K562 (cell line): ENCODE results near the gene BCAS3. TPM values are rescaled to one million over a fixed set of nuclear protein-coding genes. Genes with fewer than 3 reads are reported as not detected.
A peak's percentile ranks its signal among the peaks of the same experiment; 100 is the strongest.

Experiments
- ATAC-seq: fragments of 200-7000 bp; cut with Tn5 transposase; 3 replicates; pipeline ENCODE4 v1.9.1; 2020; ENCODE audit warnings: moderate library complexity
- BruUV-seq: library from RNA; stranded (reverse); fragments of 400-500 nt; replicated peaks from 2 replicates; lab custom pipeline; 2021; lab: Mats Ljungman, UMichigan
- CTCF ChIA-PET: fragments of 300-600 bp; formaldehyde crosslinking; extraction: SDS; loops from one replicate; lab custom pipeline; 2021; ENCODE audit warnings: low intra/inter-chr PET ratio; lab: Yijun Ruan, JAX
- POLR2A ChIA-PET: fragments of 300-600, 350-650 bp; sonication (Branson Sonifier 250); formaldehyde crosslinking; extraction: SDS; loops from one replicate; lab custom pipeline; 2021; ENCODE audit warnings: antibody characterized with exemption, inconsistent platforms; lab: Yijun Ruan, JAX
- DNase-seq, 4 experiments: peaks; one replicate each; pipeline versions ENCODE4 v3.0.0 to v3.0.0-alpha.2; 2011 to 2018; ENCODE audit warnings: low spot score in 3 of 4, mixed read lengths in 3 of 4; ENCODE audit errors: extremely low read depth in 1 of 4
- FAIRE-seq: peaks from 2 replicates; lab custom pipeline; 2011; peaks lifted over from hg19 to GRCh38; lab: Jason Lieb, UNC
- H2AFZ ChIP-seq: 2 replicates; pipeline ENCODE4 v1.6.0; 2011; ENCODE audit warnings: low read depth, low read length, control low read depth, inconsistent platforms
- H3K27ac ChIP-seq: fragments of 200-600 bp; 3 replicates; pipeline ENCODE4 v1.8.0; 2011; ENCODE audit warnings: low read depth, mild to moderate bottlenecking, control low read depth, inconsistent platforms, low read length, moderate library complexity, mixed read lengths; ENCODE audit errors: extremely low read depth
- H3K27me3 ChIP-seq, 2 experiments: fragments of 300-600 bp in 1 of 2; 2 replicates in 1 of 2; 3 replicates in 1 of 2; pipeline versions ENCODE4 v1.6.0 to v1.8.0; 2011; ENCODE audit warnings: inconsistent platforms in 2 of 2, low read length in 2 of 2, mild to moderate bottlenecking in 1 of 2, mixed read lengths in 1 of 2, moderate library complexity in 1 of 2; ENCODE audit not compliant: control insufficient read depth in 2 of 2, insufficient read depth in 2 of 2
- H3K36me3 ChIP-seq: fragments of 300-600 bp; 3 replicates; pipeline ENCODE4 v1.8.0; 2011; ENCODE audit warnings: mild to moderate bottlenecking, low read length, inconsistent platforms; ENCODE audit not compliant: control insufficient read depth, insufficient read depth
- H3K4me1 ChIP-seq, 2 experiments: fragments of 200-600 bp in 1 of 2; replicated peaks in 1 of 2; 2 replicates in 1 of 2; 3 replicates in 1 of 2; pipeline versions ENCODE4 v1.5.1 to v1.8.0; 2011; ENCODE audit warnings: inconsistent platforms in 2 of 2, low read length in 2 of 2, mild to moderate bottlenecking in 1 of 2, mixed read lengths in 1 of 2, moderate library complexity in 1 of 2; ENCODE audit not compliant: control insufficient read depth in 2 of 2, insufficient read depth in 2 of 2
- H3K4me2 ChIP-seq: 2 replicates; pipeline ENCODE4 v1.6.1; 2011; ENCODE audit warnings: low read length, control low read depth, inconsistent platforms, mixed read lengths; ENCODE audit not compliant: insufficient read depth
- H3K4me3 ChIP-seq: fragments of 200-600 bp; sonication (generic), shearing (Covaris generic); 2 replicates; pipeline ENCODE4 v1.5.1; 2016; ENCODE audit warnings: control low read depth, inconsistent platforms
- H3K79me2 ChIP-seq: fragments of 200-600 bp; 3 replicates; pipeline ENCODE4 v1.8.0; 2011; ENCODE audit warnings: low read length, inconsistent platforms; ENCODE audit not compliant: control insufficient read depth, insufficient read depth
- H3K9ac ChIP-seq, 2 experiments: 2 replicates each; pipeline versions ENCODE4 v1.6.0 to v1.6.1; 2011; ENCODE audit warnings: low read depth in 2 of 2, low read length in 2 of 2, control low read depth in 1 of 2, inconsistent platforms in 1 of 2, mild to moderate bottlenecking in 1 of 2, mixed read lengths in 1 of 2; ENCODE audit not compliant: insufficient read depth in 1 of 2
- H3K9me1 ChIP-seq: one replicate; pipeline ENCODE4 v1.6.0; 2011; ENCODE audit warnings: inconsistent platforms, mild to moderate bottlenecking, low read length, moderate library complexity; ENCODE audit not compliant: control insufficient read depth, insufficient read depth
- H3K9me3 ChIP-seq: replicated peaks from 2 replicates; pipeline ENCODE4 v1.5.1; 2011; ENCODE audit warnings: low read depth, low read length, inconsistent platforms; ENCODE audit not compliant: control insufficient read depth, insufficient read depth
- H4K20me1 ChIP-seq: replicated peaks from 2 replicates; pipeline ENCODE4 v1.6.1; 2011; ENCODE audit warnings: low read length, inconsistent platforms, mixed read lengths; ENCODE audit not compliant: control insufficient read depth, insufficient read depth
- CEBPB ChIP-seq: fragments of 450-650 bp; IDR thresholded peaks from 2 replicates; pipeline ENCODE4 v1.6.1; 2016; ENCODE audit warnings: missing genetic modification characterization, missing compliant biosample characterization
- CEBPG ChIP-seq, 3 experiments: fragments of 200-800 bp in 1 of 3; sonication (Bioruptor generic) in 1 of 3; sonication (generic) in 1 of 3; formaldehyde crosslinking in 1 of 3; IDR thresholded peaks in 2 of 3; conservative IDR thresholded peaks in 1 of 3; 2 replicates each; pipeline versions ENCODE4 v1.6.1 to v1.8.0; 2016 to 2022; ENCODE audit warnings: missing compliant biosample characterization in 2 of 3, missing genetic modification characterization in 2 of 3, mild to moderate bottlenecking in 1 of 3, missing genetic modification reagents in 1 of 3
- EZH2 ChIP-seq: IDR thresholded peaks from 2 replicates; pipeline ENCODE4 v1.6.1; 2012; ENCODE audit warnings: low read depth, mild to moderate bottlenecking, inconsistent platforms, low read length, borderline replicate concordance
- FOXA3 ChIP-seq, 2 experiments: fragments of 450-650 bp in 1 of 2; sonication (generic) in 1 of 2; formaldehyde crosslinking; IDR thresholded peaks in 1 of 2; conservative IDR thresholded peaks in 1 of 2; 2 replicates each; pipeline versions ENCODE4 v1.4.0 to v1.8.0; 2020 to 2022; ENCODE audit warnings: mild to moderate bottlenecking in 2 of 2, missing genetic modification reagents in 1 of 2
- HDAC2 ChIP-seq: fragments of 450-650 bp; IDR thresholded peaks from 2 replicates; pipeline ENCODE4 v1.6.1; 2016; ENCODE audit warnings: mild to moderate bottlenecking
- HNRNPUL1 ChIP-seq: fragments of 200-400 bp; formaldehyde crosslinking; IDR thresholded peaks from 2 replicates; pipeline ENCODE4 v1.6.1; 2017; ENCODE audit warnings: low read length
- KDM1A ChIP-seq, 2 experiments: fragments of 450-650 bp; IDR thresholded peaks; 2 replicates each; pipeline ENCODE4 v1.6.1; 2016; ENCODE audit warnings: mild to moderate bottlenecking in 2 of 2
- MTA2 ChIP-seq: fragments of 450-650 bp; IDR thresholded peaks from 2 replicates; pipeline ENCODE4 v1.6.1; 2016; ENCODE audit warnings: low read depth
- NCOA4 ChIP-seq: fragments of 450-650 bp; IDR thresholded peaks from 2 replicates; pipeline ENCODE4 v1.6.1; 2018; ENCODE audit warnings: mild to moderate bottlenecking; ENCODE audit not compliant: partially characterized antibody
- POLR2B ChIP-seq: fragments of 450-650 bp; IDR thresholded peaks from 2 replicates; pipeline ENCODE4 v1.6.1; 2018; ENCODE audit warnings: low read depth; ENCODE audit not compliant: partially characterized antibody
- SAFB2 ChIP-seq: fragments of 200-400 bp; formaldehyde crosslinking; IDR thresholded peaks from 2 replicates; pipeline ENCODE4 v1.6.1; 2018; ENCODE audit warnings: borderline replicate concordance, low read length, low read depth, moderate library complexity; ENCODE audit not compliant: severe bottlenecking
- SMARCB1 ChIP-seq: IDR thresholded peaks from 2 replicates; pipeline ENCODE4 v1.6.1; 2011; ENCODE audit warnings: improper control_type of control experiment, low read depth; ENCODE audit not compliant: insufficient read length
- XRCC3 ChIP-seq: fragments of 450-650 bp; IDR thresholded peaks from 2 replicates; pipeline ENCODE4 v1.6.1; 2017; ENCODE audit warnings: mild to moderate bottlenecking, moderate library complexity
- ZNF12 ChIP-seq: sonication (generic); formaldehyde crosslinking; IDR thresholded peaks from 2 replicates; pipeline ENCODE4 v1.4.0; 2020; ENCODE audit warnings: mild to moderate bottlenecking, missing genetic modification reagents
- ZNF23 ChIP-seq: fragments of 250-450 bp; sonication (Bioruptor Pico); IDR thresholded peaks from 2 replicates; pipeline ENCODE4 v1.4.0; 2020; ENCODE audit warnings: mild to moderate bottlenecking
- ZNF282 ChIP-seq: sonication (generic); formaldehyde crosslinking; IDR thresholded peaks from 2 replicates; pipeline ENCODE4 v1.8.1; 2023; ENCODE audit warnings: missing genetic modification reagents
- in situ Hi-C: fragments of 300-500 bp; cut with MboI; formaldehyde crosslinking; loops from 4 replicates; pipeline ENCODE4 v1.15.0; 2018; ENCODE audit warnings: inconsistent platforms, mixed read lengths
- intact Hi-C: fragments of 100-400 bp; cut with micrococcal nuclease; formaldehyde crosslinking; loops from 2 replicates; pipeline ENCODE4 v1.14.2; 2022
- polyA plus RNA-seq, 8 experiments: library from polyadenylated mRNA; depleted of rRNA in 4 of 8; stranded (reverse) in 5 of 8; unstranded in 3 of 8; fragments of >200 nt; fragmentation: Nextera tagmentation in 2 of 8; fragmentation: Illumina TruSeq in 1 of 8; extraction: Ambion mirVana in 2 of 8; extraction: Trizol in 1 of 8; gene quantifications; 2 replicates each; pipeline versions ENCODE4 v1.2.1 to v1.2.3, GENCODE V29; 2011 to 2014; ENCODE audit warnings: inconsistent platforms in 1 of 8, missing spikeins in 1 of 8
- total RNA-seq, 7 experiments: library from RNA; depleted of rRNA in 6 of 7; stranded (reverse); fragments of >200 nt in 6 of 7; fragmentation: Illumina TruSeq in 2 of 7; extraction: Trizol in 2 of 7; gene quantifications; 2 replicates each; pipeline versions ENCODE4 v1.2.1 to v1.2.3, GENCODE V29; 2011 to 2021; ENCODE audit warnings: low replicate concordance in 1 of 7
- TF ChIP-seq, protein P1 (sequence below): IDR thresholded peaks from 3 replicates; pipeline ENCODE4 v1.6.1; 2011; ENCODE audit warnings: borderline replicate concordance, mild to moderate bottlenecking; ENCODE audit not compliant: insufficient read length, insufficient read depth
- TF ChIP-seq, protein P2 (sequence below): fragments of 250-450 bp; sonication (Bioruptor Pico); IDR thresholded peaks from 2 replicates; pipeline ENCODE4 v1.8.0; 2022; ENCODE audit warnings: moderate library complexity, mild to moderate bottlenecking, inconsistent platforms
- TF ChIP-seq, protein P3 (sequence below): fragments of 250-450 bp; sonication (Bioruptor Pico); IDR thresholded peaks from 2 replicates; pipeline ENCODE4 v1.4.0; 2020; ENCODE audit warnings: mild to moderate bottlenecking, moderate library complexity, borderline replicate concordance

Gene BCAS3
- total and polyA plus RNA-seq, 9 of the 15 experiments (the other 6 are each of a cell fraction or from before 2014, with no cell fraction given), result 1.9 to 5.5 (median 3.5) TPM

DNA sequence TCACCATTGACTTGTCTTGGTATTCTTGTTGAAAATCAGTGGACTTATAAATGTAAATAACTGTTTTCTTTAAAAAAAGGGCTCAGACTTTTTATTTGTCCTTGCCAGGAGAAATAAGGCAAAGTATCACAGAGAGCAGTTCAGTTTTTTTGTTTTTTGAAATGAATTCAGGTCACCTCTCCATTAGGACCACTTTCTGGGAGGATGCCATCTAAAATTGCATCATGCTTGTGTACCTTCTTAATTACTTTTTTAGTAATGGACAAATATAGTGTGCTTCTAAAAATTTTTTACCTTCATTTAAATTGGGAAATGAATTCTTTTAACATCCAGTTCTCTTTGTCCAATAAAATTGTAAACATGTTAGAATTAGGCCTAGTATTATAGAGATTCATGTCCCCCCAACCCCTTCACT lies 210.0 kb downstream of the BCAS3 start:
- peak; percentile 58; the same call in 1 of the 3 replicates for ATAC-seq
- Histone ChIP-seq H3K9me1 (no peaks in the 10 kb centered on the region), H3K9me3 (no peaks in the 10 kb centered on the region), H4K20me1 (no peaks in the 10 kb centered on the region), H3K27me3 (no peaks in the 10 kb centered on the region), H3K4me2 (peak overlapping the region; percentile 65), H3K4me1 (no peaks in the 10 kb centered on the region), H3K27ac (peak overlapping the region; percentile 46; the same call in 2 of the 3 replicates), H3K4me3 (peak overlapping the region; percentile 27), H3K36me3 (no peaks in the 10 kb centered on the region), H3K79me2 (no peaks in the 10 kb centered on the region), H2AFZ (peak overlapping the region; percentile 96), H3K9ac (peak overlapping the region in 1 of 2 experiments; percentile 51; a peak in 2 of 4 replicates)
- intact Hi-C loops (no loop called here), in situ Hi-C loops (no loop called here)
- peak in 1 of 4 experiments; percentile 5 for DNase-seq
- CTCF ChIA-PET, result no interaction called here
- FAIRE-seq, result no peak
- POLR2A ChIA-PET, result interaction anchor here (0.6 kb wide), 1 partner anchor 467 kb away, joined by 3 read pairs; no protein-coding TSS in a partner anchor
- no TSS peak for BruUV-seq
- TF ChIP-seq NCOA4 (no peak), EZH2 (no peak), FOXA3 (CRISPR knock-in tag; conservative IDR thresholded peaks at IDR 0.05 in 1 of 2, IDR thresholded peaks at IDR 0.05 in 1 of 2) (peak in 1 of 2 experiments; percentile 41; a peak in 1 of 4 replicates), KDM1A (IDR thresholded peaks at IDR 0.05) (no peak), CEBPG (CRISPR knock-in tag; IDR thresholded peaks at IDR 0.05) (no peak), CEBPG (tag; conservative IDR thresholded peaks at IDR 0.05 in 1 of 2, IDR thresholded peaks at IDR 0.05 in 1 of 2) (peak; percentile 85 to 94), ZNF282 (CRISPR knock-in tag) (no peak), SAFB2 (no peak), SMARCB1 (no peak), HDAC2 (no peak), ZNF23 (CRISPR knock-in tag) (no peak), ZNF12 (CRISPR knock-in tag) (no peak), POLR2B (no peak), MTA2 (no peak), HNRNPUL1 (no peak), XRCC3 (no peak), CEBPB (tag) (peak; percentile 42; the same call in 1 of the 2 replicates)
- TF ChIP-seq, protein P1, sequence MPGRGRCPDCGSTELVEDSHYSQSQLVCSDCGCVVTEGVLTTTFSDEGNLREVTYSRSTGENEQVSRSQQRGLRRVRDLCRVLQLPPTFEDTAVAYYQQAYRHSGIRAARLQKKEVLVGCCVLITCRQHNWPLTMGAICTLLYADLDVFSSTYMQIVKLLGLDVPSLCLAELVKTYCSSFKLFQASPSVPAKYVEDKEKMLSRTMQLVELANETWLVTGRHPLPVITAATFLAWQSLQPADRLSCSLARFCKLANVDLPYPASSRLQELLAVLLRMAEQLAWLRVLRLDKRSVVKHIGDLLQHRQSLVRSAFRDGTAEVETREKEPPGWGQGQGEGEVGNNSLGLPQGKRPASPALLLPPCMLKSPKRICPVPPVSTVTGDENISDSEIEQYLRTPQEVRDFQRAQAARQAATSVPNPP, result no peak
- TF ChIP-seq, protein P2, sequence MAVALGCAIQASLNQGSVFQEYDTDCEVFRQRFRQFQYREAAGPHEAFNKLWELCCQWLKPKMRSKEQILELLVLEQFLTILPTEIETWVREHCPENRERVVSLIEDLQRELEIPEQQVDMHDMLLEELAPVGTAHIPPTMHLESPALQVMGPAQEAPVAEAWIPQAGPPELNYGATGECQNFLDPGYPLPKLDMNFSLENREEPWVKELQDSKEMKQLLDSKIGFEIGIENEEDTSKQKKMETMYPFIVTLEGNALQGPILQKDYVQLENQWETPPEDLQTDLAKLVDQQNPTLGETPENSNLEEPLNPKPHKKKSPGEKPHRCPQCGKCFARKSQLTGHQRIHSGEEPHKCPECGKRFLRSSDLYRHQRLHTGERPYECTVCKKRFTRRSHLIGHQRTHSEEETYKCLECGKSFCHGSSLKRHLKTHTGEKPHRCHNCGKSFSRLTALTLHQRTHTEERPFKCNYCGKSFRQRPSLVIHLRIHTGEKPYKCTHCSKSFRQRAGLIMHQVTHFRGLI (CRISPR knock-in tag), result no peak
- TF ChIP-seq, protein P3, sequence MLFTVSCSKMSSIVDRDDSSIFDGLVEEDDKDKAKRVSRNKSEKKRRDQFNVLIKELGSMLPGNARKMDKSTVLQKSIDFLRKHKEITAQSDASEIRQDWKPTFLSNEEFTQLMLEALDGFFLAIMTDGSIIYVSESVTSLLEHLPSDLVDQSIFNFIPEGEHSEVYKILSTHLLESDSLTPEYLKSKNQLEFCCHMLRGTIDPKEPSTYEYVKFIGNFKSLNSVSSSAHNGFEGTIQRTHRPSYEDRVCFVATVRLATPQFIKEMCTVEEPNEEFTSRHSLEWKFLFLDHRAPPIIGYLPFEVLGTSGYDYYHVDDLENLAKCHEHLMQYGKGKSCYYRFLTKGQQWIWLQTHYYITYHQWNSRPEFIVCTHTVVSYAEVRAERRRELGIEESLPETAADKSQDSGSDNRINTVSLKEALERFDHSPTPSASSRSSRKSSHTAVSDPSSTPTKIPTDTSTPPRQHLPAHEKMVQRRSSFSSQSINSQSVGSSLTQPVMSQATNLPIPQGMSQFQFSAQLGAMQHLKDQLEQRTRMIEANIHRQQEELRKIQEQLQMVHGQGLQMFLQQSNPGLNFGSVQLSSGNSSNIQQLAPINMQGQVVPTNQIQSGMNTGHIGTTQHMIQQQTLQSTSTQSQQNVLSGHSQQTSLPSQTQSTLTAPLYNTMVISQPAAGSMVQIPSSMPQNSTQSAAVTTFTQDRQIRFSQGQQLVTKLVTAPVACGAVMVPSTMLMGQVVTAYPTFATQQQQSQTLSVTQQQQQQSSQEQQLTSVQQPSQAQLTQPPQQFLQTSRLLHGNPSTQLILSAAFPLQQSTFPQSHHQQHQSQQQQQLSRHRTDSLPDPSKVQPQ (CRISPR knock-in tag), result no peak
